GM23248 (cell line): ENCODE measurements around the gene DHDDS. TPM values are rescaled to one million over a fixed set of nuclear protein-coding genes. Genes with fewer than 3 reads are reported as not detected.

Experiments
- DNase-seq: peaks from one replicate; pipeline ENCODE4 v3.0.0-alpha.2; 2015
- H2AFZ ChIP-seq: fragments of 200-600 bp; sonication (generic); 2 replicates; pipeline ENCODE4 v1.6.1; 2016; ENCODE audit warnings: antibody characterized with exemption
- H3F3A ChIP-seq: fragments of 200-600 bp; sonication (generic); 2 replicates; pipeline ENCODE4 v1.6.1; 2016; ENCODE audit warnings: mild to moderate bottlenecking, antibody characterized with exemption, mixed run types; ENCODE audit not compliant: insufficient read depth
- H3K27ac ChIP-seq: fragments of 200-600 bp; sonication (generic); 2 replicates; pipeline ENCODE4 v1.5.1; 2016; ENCODE audit warnings: mild to moderate bottlenecking
- H3K27me3 ChIP-seq: fragments of 200-600 bp; sonication (generic); replicated peaks from 2 replicates; pipeline ENCODE4 v1.6.1; 2016; ENCODE audit warnings: mild to moderate bottlenecking; ENCODE audit not compliant: insufficient read depth
- H3K36me3 ChIP-seq: fragments of 200-600 bp; sonication (generic); 2 replicates; pipeline ENCODE4 v1.6.1; 2016; ENCODE audit warnings: low read depth, mild to moderate bottlenecking
- H3K4me1 ChIP-seq: fragments of 200-600 bp; sonication (generic); 2 replicates; pipeline ENCODE4 v1.6.1; 2016; ENCODE audit warnings: mild to moderate bottlenecking; ENCODE audit not compliant: insufficient read depth
- H3K4me2 ChIP-seq: fragments of 200-600 bp; sonication (generic); one replicate; pipeline ENCODE4 v1.6.1; 2016; ENCODE audit warnings: mild to moderate bottlenecking; ENCODE audit not compliant: unreplicated experiment
- H3K4me3 ChIP-seq: fragments of 200-600 bp; sonication (generic); 2 replicates; pipeline ENCODE4 v1.5.1; 2016; ENCODE audit warnings: mild to moderate bottlenecking
- H3K79me2 ChIP-seq: fragments of 200-600 bp; sonication (generic); 2 replicates; pipeline ENCODE4 v1.6.1; 2016; ENCODE audit warnings: mild to moderate bottlenecking; ENCODE audit not compliant: insufficient read depth
- H3K9ac ChIP-seq: fragments of 200-600 bp; sonication (generic); 2 replicates; pipeline ENCODE4 v1.6.1; 2016; ENCODE audit warnings: mild to moderate bottlenecking
- H3K9me2 ChIP-seq: fragments of 200-600 bp; sonication (generic); 2 replicates; pipeline ENCODE4 v1.6.1; 2016; ENCODE audit warnings: mixed run types, mild to moderate bottlenecking, moderate library complexity; ENCODE audit not compliant: insufficient read depth
- H3K9me3 ChIP-seq: fragments of 200-600 bp; sonication (generic); one replicate; pipeline ENCODE4 v1.6.1; 2017; ENCODE audit warnings: low read depth
- H4K20me1 ChIP-seq: fragments of 200-600 bp; sonication (generic); 2 replicates; pipeline ENCODE4 v1.6.0; 2016; ENCODE audit not compliant: insufficient read depth
- EZH2 ChIP-seq: fragments of 200-600 bp; sonication (generic); IDR thresholded peaks from 2 replicates; pipeline ENCODE4 v1.6.1; 2018; ENCODE audit warnings: antibody characterized with exemption, mild to moderate bottlenecking; ENCODE audit not compliant: insufficient read depth, poor library complexity, severe bottlenecking
- EZH2phosphoT487 ChIP-seq: fragments of 200-600 bp; sonication (generic); IDR thresholded peaks from 2 replicates; pipeline ENCODE4 v1.6.1; 2018; ENCODE audit warnings: antibody characterized with exemption, moderate library complexity, mild to moderate bottlenecking, low read depth; ENCODE audit not compliant: insufficient read depth
- WGBS, 2 experiments: methylation state at CpG; one replicate each; pipeline ENCODE4 v1.1.6; 2015 to 2017; ENCODE audit warnings: low lambda C conversion rate in 2 of 2, low coverage in 1 of 2; ENCODE audit errors: missing lambda C conversion rate in 2 of 2; 5-methylcytosine and 5-hydroxymethylcytosine counted together
- in situ Hi-C: fragments of 300-500 bp; cut with MboI; formaldehyde crosslinking; loops from 2 replicates; pipeline ENCODE4 v1.15.0; 2020
- polyA plus RNA-seq: library from polyadenylated mRNA; unstranded; fragments of >200 nt; fragmentation: Nextera tagmentation; extraction: Ambion mirVana; gene quantifications from 2 replicates; pipeline ENCODE4 v1.2.1, GENCODE V29; 2016
- total RNA-seq: library from RNA; depleted of rRNA; stranded (reverse); fragments of >200 nt; shearing (Covaris generic); gene quantifications from 2 replicates; pipeline ENCODE4 v1.2.3, GENCODE V29; 2014

Gene DHDDS
- total and polyA plus RNA-seq, 2 experiments from 2014 or later = 46.9 to 50.8 TPM

GRCh38 chr1:26472901-26473845, 41.1 kb downstream of the DHDDS start:
- Histone ChIP-seq H3K9me2 (no peaks in the 10 kb centered on the region), H3K27me3 (no peaks in the 10 kb centered on the region), H3F3A (peaks cover 42% of the 10 kb centered on the region), H4K20me1 (0 out of 2 replicates have a peak, but pooled peaks cover 16% of the 10 kb centered on the region), H3K4me3 (peak overlapping the region; percentile 100), H3K9me3 (no peaks in the 10 kb centered on the region), H3K27ac (peak overlapping the region; percentile 99), H2AFZ (no peak overlapping the region), H3K79me2 (peaks cover 23% of the 10 kb centered on the region), H3K36me3 (peaks cover 37% of the 10 kb centered on the region), H3K4me2 (peak overlapping the region; percentile 94), H3K9ac (peak overlapping the region; percentile 100), H3K4me1 (peaks cover 19% of the 10 kb centered on the region)
- 3% methylated on average over 35 to 41 of the region's 71 CpGs for WGBS, 2 experiments
- TF ChIP-seq EZH2phosphoT487 (no peak), EZH2 (no peak)
- in situ Hi-C loops = no loop called here
- DNase-seq = peak; percentile 97

- H3K9me2 ChIP-seq = no peaks in the 10 kb centered on the region
- H3K27me3 ChIP-seq = no peaks in the 10 kb centered on the region
- H3K9me3 ChIP-seq = no peaks in the 10 kb centered on the region
- H3K4me1 ChIP-seq = peaks cover 19% of the 10 kb centered on the region
- 0 out of 2 replicates have a peak, but pooled peaks cover 16% of the 10 kb centered on the region for H4K20me1 ChIP-seq
- WGBS, 2 experiments = 100% methylated on average over 1 of the region's 1 CpG
- no peak for DNase-seq
- H3K27ac ChIP-seq = no peak overlapping the region
- H3F3A ChIP-seq = peaks cover 39% of the 10 kb centered on the region
- peaks cover 23% of the 10 kb centered on the region for H3K79me2 ChIP-seq
- H3K4me2 ChIP-seq = no peak overlapping the region
- peaks cover 39% of the 10 kb centered on the region for H3K36me3 ChIP-seq
- H3K9ac ChIP-seq = no peak overlapping the region
- in situ Hi-C loops = no loop called here
- TF ChIP-seq EZH2phosphoT487 (no peak), EZH2 (no peak)
- H3K4me3 ChIP-seq = no peak overlapping the region; the same call in 1 of the 2 replicates
- H2AFZ ChIP-seq = no peak overlapping the region
These were observed 42.7 kb downstream of the DHDDS start for GRCh38 chr1:26474818-26475217.

GRCh38 chr1:26475989-26476388, 43.9 kb downstream of the DHDDS start:
- peaks cover 39% of the 10 kb centered on the region for H3K36me3 ChIP-seq
- in situ Hi-C loops = no loop called here

GRCh38 chr1:26476958-26477357, 44.8 kb downstream of the DHDDS start:
- peaks cover 23% of the 10 kb centered on the region for H3K79me2 ChIP-seq
- H2AFZ ChIP-seq = no peak overlapping the region
- no peak overlapping the region for H3K4me3 ChIP-seq
- H3K4me1 ChIP-seq = peaks cover 16% of the 10 kb centered on the region
- in situ Hi-C loops = no loop called here
- H3K4me2 ChIP-seq = no peak overlapping the region
- H3K27ac ChIP-seq = no peak overlapping the region
- 0 out of 2 replicates have a peak, but pooled peaks cover 16% of the 10 kb centered on the region for H4K20me1 ChIP-seq
- H3K9me2 ChIP-seq = no peaks in the 10 kb centered on the region
- no peak overlapping the region for H3K9ac ChIP-seq
- peaks cover 39% of the 10 kb centered on the region for H3K36me3 ChIP-seq
- WGBS, 2 experiments = 54 to 55% methylated on average over 4 of the region's 4 CpGs
- no peak for DNase-seq
- TF ChIP-seq EZH2phosphoT487 (no peak), EZH2 (no peak)
- H3F3A ChIP-seq = peaks cover 25% of the 10 kb centered on the region
- no peaks in the 10 kb centered on the region for H3K9me3 ChIP-seq
- no peaks in the 10 kb centered on the region for H3K27me3 ChIP-seq

More at GRCh38 chr1:26475989-26476388, 43.9 kb downstream of the DHDDS start:
- 0 out of 2 replicates have a peak, but pooled peaks cover 16% of the 10 kb centered on the region for H4K20me1 ChIP-seq
- peaks cover 19% of the 10 kb centered on the region for H3K4me1 ChIP-seq
- no peak for DNase-seq
- no peak overlapping the region for H3K4me3 ChIP-seq
- no peaks in the 10 kb centered on the region for H3K27me3 ChIP-seq
- H3F3A ChIP-seq = peaks cover 33% of the 10 kb centered on the region
- no peak overlapping the region for H3K4me2 ChIP-seq
- peaks cover 23% of the 10 kb centered on the region for H3K79me2 ChIP-seq
- H3K9ac ChIP-seq = no peak overlapping the region
- 67 to 71% methylated on average over 3 of the region's 3 CpGs for WGBS, 2 experiments
- TF ChIP-seq EZH2phosphoT487 (no peak), EZH2 (no peak)
- H3K9me3 ChIP-seq = no peaks in the 10 kb centered on the region
- H2AFZ ChIP-seq = no peak overlapping the region
- H3K9me2 ChIP-seq = no peaks in the 10 kb centered on the region
- no peak overlapping the region for H3K27ac ChIP-seq
